Uterus (tissue), 2 donors: Measurements from ENCODE around the gene ANKRD35.

Experiments
- POLR2A ChIP-seq, 2 donors: fragments of 450-650 bp; IDR thresholded peaks; one replicate each; pipeline ENCODE4 v1.6.1; 2016; ENCODE audit warnings: antibody characterized with exemption in 2 of 2, mild to moderate bottlenecking in 1 of 2, moderate library complexity in 1 of 2
- TF ChIP-seq, protein P1 (sequence below), 4 experiments: fragments of 200-600 bp in 2 of 4; fragments of 450-650 bp in 2 of 4; sonication (generic) in 2 of 4; IDR thresholded peaks; one replicate each; pipeline ENCODE4 v1.5.1; 2016 to 2019; ENCODE audit warnings: antibody characterized with exemption in 4 of 4, mild to moderate bottlenecking in 2 of 4, moderate library complexity in 1 of 4

DNA sequence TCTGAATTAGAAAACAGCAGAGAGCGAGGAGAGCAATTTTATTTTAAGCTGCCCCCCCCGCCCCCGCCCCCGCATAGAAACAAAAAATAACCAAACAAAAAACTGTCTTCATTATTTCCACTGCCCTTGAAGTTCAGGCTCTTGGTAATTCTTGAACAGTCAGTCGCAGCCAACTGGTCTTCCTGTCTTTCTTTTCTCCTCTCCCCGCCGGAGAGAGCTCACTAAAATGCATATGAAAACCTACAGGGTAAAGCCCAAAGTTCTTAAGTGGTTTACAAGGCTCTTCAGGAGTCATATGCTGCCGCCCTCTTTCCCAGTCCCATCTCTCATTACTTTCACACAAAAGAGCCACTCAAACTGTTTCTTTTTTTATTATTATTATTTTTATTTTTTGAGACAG is 1.1 kb upstream of the ANKRD35 start:
- TF ChIP-seq, protein P1, sequence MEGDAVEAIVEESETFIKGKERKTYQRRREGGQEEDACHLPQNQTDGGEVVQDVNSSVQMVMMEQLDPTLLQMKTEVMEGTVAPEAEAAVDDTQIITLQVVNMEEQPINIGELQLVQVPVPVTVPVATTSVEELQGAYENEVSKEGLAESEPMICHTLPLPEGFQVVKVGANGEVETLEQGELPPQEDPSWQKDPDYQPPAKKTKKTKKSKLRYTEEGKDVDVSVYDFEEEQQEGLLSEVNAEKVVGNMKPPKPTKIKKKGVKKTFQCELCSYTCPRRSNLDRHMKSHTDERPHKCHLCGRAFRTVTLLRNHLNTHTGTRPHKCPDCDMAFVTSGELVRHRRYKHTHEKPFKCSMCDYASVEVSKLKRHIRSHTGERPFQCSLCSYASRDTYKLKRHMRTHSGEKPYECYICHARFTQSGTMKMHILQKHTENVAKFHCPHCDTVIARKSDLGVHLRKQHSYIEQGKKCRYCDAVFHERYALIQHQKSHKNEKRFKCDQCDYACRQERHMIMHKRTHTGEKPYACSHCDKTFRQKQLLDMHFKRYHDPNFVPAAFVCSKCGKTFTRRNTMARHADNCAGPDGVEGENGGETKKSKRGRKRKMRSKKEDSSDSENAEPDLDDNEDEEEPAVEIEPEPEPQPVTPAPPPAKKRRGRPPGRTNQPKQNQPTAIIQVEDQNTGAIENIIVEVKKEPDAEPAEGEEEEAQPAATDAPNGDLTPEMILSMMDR (IDR thresholded peaks at IDR 0.05) = no peak
- no peak for TF ChIP-seq POLR2A (IDR thresholded peaks at IDR 0.05)
